Naive thymus-derived CD4-positive, alpha-beta T cell (primary cell): ENCODE measurements around the gene NKAIN1. TPM values are rescaled to one million over a fixed set of nuclear protein-coding genes. Genes with fewer than 3 reads are reported as not detected.
"Not testable (repeated sequence)": the region's sequence is repeated elsewhere in the genome, so short reads cannot be mapped to it uniquely, and the experiment has no call there.

Source experiments
- ATAC-seq: fragments of 150-1000 bp; cut with Tn5 transposase; 2 replicates; pipeline ENCODE4 v1.10.0; 2021; ENCODE audit warnings: mild to moderate bottlenecking, moderate library complexity
- CTCF ChIA-PET: fragments of 350-600 bp; sonication (Branson Sonifier 250); formaldehyde crosslinking; loops from one replicate; lab custom pipeline; 2021; ENCODE audit warnings: antibody characterized with exemption; lab: Charles Lee
- POLR2A ChIA-PET: fragments of 350-600 bp; sonication (Branson Sonifier 250); formaldehyde crosslinking; loops from one replicate; lab custom pipeline; 2021; ENCODE audit warnings: antibody characterized with exemption, inconsistent platforms; lab: Charles Lee
- DNase-seq, 9 donors: peaks; one replicate each; pipeline versions ENCODE4 v3.0.0 to v3.0.0-alpha.2; 2020 to 2022; ENCODE audit warnings: mixed read lengths in 1 of 9
- H3K27ac ChIP-seq: one replicate; pipeline ENCODE4 v1.7.0; 2013; ENCODE audit warnings: mild to moderate bottlenecking, low read depth, low read length, moderate library complexity
- H3K27me3 ChIP-seq, 2 donors: one replicate each; pipeline ENCODE4 v1.7.0; 2013; ENCODE audit warnings: low read length in 2 of 2, mild to moderate bottlenecking in 2 of 2, moderate library complexity in 2 of 2; ENCODE audit not compliant: control insufficient read depth in 2 of 2, insufficient read depth in 2 of 2
- H3K36me3 ChIP-seq, 3 experiments: 1 replicate in 2 of 3; 2 replicates in 1 of 3; pipeline ENCODE4 v1.7.0; 2013; ENCODE audit warnings: low read length in 3 of 3, mild to moderate bottlenecking in 3 of 3, moderate library complexity in 1 of 3; ENCODE audit not compliant: insufficient read depth in 3 of 3, control insufficient read depth in 2 of 3
- H3K4me1 ChIP-seq, 2 donors: one replicate each; pipeline ENCODE4 v1.7.0; 2013; ENCODE audit warnings: low read length in 2 of 2, mild to moderate bottlenecking in 2 of 2, moderate library complexity in 1 of 2; ENCODE audit not compliant: control insufficient read depth in 2 of 2, insufficient read depth in 2 of 2
- H3K4me3 ChIP-seq: 2 replicates; pipeline ENCODE4 v1.7.0; 2013; ENCODE audit warnings: mild to moderate bottlenecking, low read length
- H3K9me3 ChIP-seq, 3 experiments: 1 replicate in 2 of 3; 2 replicates in 1 of 3; pipeline ENCODE4 v1.7.0; 2013; ENCODE audit warnings: low read length in 3 of 3; ENCODE audit not compliant: control insufficient read depth in 2 of 3
- H3K27ac Mint-ChIP-seq, 9 donors: one replicate each; pipeline ENCODE4 v1.8.0; 2020 to 2022; ENCODE audit warnings: mixed read lengths in 9 of 9, mild to moderate bottlenecking in 8 of 9, moderate library complexity in 5 of 9, inconsistent platforms in 2 of 9
- H3K27me3 Mint-ChIP-seq, 5 donors: one replicate each; pipeline ENCODE4 v1.8.0; 2021 to 2022; ENCODE audit warnings: mixed read lengths in 5 of 5, mild to moderate bottlenecking in 1 of 5
- H3K36me3 Mint-ChIP-seq, 5 donors: one replicate each; pipeline ENCODE4 v1.8.0; 2020 to 2022; ENCODE audit warnings: mixed read lengths in 5 of 5, mild to moderate bottlenecking in 3 of 5, inconsistent platforms in 1 of 5
- H3K4me1 Mint-ChIP-seq, 7 donors: one replicate each; pipeline ENCODE4 v1.8.0; 2020 to 2022; ENCODE audit warnings: mixed read lengths in 7 of 7, mild to moderate bottlenecking in 3 of 7, inconsistent platforms in 1 of 7
- H3K4me3 Mint-ChIP-seq, 10 donors: one replicate each; pipeline ENCODE4 v1.8.0; 2020 to 2022; ENCODE audit warnings: mild to moderate bottlenecking in 10 of 10, mixed read lengths in 10 of 10, moderate library complexity in 6 of 10, inconsistent platforms in 2 of 10
- H3K9me3 Mint-ChIP-seq, 11 donors: one replicate each; pipeline ENCODE4 v1.8.0; 2020 to 2022; ENCODE audit warnings: mixed read lengths in 11 of 11, mild to moderate bottlenecking in 4 of 11, inconsistent platforms in 1 of 11, moderate library complexity in 1 of 11
- intact Hi-C, 2 donors: fragments of 100-400 bp; cut with micrococcal nuclease; formaldehyde crosslinking; loops; one replicate each; pipeline ENCODE4 v1.15.1; 2023
- polyA plus RNA-seq, 2 donors: library from polyadenylated mRNA; unstranded; fragments of 300-500 nt; fragmentation: Illumina TruSeq; gene quantifications; one replicate each; pipeline ENCODE4 v1.2.3, GENCODE V29; 2021
- total RNA-seq, 6 experiments: library from RNA in 5 of 6; stranded (reverse) in 5 of 6; gene quantifications; 1 replicate in 5 of 6; 2 replicates in 1 of 6; pipeline ENCODE4 v1.2.3 and lab custom pipeline; 2021 to 2026

Gene NKAIN1
- not detected for total RNA-seq
- not detected for polyA plus RNA-seq
- not detected for total RNA-seq (lab: John Stamatoyannopoulos, UW)

DNA sequence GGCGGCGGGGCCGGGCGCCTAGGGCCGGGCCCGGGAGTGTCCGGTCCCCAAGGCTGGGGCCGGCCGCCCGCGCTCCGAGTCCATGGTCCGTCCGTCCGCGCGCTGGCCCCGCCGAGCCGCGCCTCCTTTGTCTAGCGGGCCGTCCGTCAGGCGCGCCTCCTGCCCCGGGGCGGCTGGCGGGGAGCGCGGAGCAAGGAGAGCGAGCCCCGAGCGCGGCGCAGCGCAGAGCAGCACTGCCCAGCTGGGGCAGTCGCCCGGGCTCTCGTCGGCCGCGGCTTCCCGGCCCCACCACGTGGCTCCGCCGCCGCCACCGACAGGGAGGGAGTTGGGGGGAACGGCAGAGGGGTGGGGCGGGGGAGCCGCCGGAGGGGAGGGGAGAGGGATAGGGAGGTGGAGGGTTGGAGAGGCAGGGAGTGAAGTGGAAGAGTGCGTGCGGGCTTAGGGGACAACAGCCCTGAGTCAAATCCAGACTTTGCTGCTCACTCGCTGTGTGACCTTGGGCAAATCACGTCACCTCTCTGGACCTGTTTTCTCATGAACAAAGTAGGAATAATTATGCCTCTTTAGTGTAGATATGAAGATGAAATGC lies at the start of gene NKAIN1:
NKAIN1 (minus strand) TSS at position 235 of the 589 bp plus-strand sequence. CDS start 340 bp downstream, outside the sequence.
- Mint-ChIP-seq H3K9me3 (peaks cover 0 to 2% (median 0%) of the 10 kb centered on the region in 11 donors), H3K27ac (no peak within 1 kb of the TSS), H3K27me3 (peaks cover 49 to 58% (median 52%) of the 10 kb centered on the region in 5 donors), H3K36me3 (peaks cover 0 to 4% (median 0%) of the 10 kb centered on the region in 5 donors), H3K4me3 (peak within 1 kb of the TSS in 9 of 10 donors; percentile 32 to 80 (median 68)), H3K4me1 (peaks cover 13 to 20% (median 16%) of the 10 kb centered on the region in 7 donors)
- Histone ChIP-seq H3K27ac (no peak within 1 kb of the TSS), H3K27me3 (no peaks in the 10 kb centered on the region), H3K4me3 (no peak within 1 kb of the TSS), H3K9me3 (no peaks in the 10 kb centered on the region), H3K36me3 (no peaks in the 10 kb centered on the region), H3K4me1 (no peaks in the 10 kb centered on the region)
- ChIA-PET CTCF (no interaction called here), POLR2A (no interaction called here)
- intact Hi-C loops: no loop called here
- ATAC-seq (no peak), DNase-seq (no peak)

DNA sequence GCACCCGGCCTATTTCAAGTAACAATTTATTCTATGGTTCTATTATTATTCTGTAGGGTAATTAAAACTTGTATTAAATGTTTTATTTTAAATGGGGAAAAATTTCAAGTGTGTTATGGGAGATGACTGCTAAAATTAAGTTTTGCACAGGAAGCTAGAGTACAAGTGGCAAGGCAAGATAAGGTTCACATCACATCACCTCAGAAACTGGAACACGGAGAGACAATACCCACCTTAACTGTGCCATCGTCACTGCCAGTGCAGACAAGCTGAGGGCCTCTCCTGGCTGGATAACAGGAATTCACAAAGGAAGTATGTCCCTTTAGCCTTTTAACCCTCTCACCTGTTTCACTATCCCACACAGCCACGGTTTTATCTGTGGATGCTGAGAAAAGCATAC lies 49.3 kb upstream of the NKAIN1 start:
- intact Hi-C loops: no loop called here
- no peaks in the 10 kb centered on the region for H3K9me3 ChIP-seq
- no peak overlapping the region for H3K27ac ChIP-seq
- peaks cover 16 to 79% (median 35%) of the 10 kb centered on the region in 3 experiments for H3K36me3 ChIP-seq
- Mint-ChIP-seq H3K27me3 (no peaks in the 10 kb centered on the region), H3K27ac (no peak overlapping the region), H3K4me1 (peaks cover 4 to 25% (median 14%) of the 10 kb centered on the region in 7 donors), H3K4me3 (no peak overlapping the region), H3K36me3 (peaks cover 6 to 63% (median 31%) of the 10 kb centered on the region in 5 donors), H3K9me3 (no peaks in the 10 kb centered on the region)
- DNase-seq: no peak
- H3K27me3 ChIP-seq: no peaks in the 10 kb centered on the region
- no peak overlapping the region for H3K4me3 ChIP-seq
- H3K4me1 ChIP-seq: no peaks in the 10 kb centered on the region
- CTCF ChIA-PET: interaction anchor here (1.1 kb wide), 1 partner anchor 11 kb away, joined by 3 read pairs; no protein-coding TSS in a partner anchor
- POLR2A ChIA-PET: no interaction called here
- ATAC-seq: no peak

DNA sequence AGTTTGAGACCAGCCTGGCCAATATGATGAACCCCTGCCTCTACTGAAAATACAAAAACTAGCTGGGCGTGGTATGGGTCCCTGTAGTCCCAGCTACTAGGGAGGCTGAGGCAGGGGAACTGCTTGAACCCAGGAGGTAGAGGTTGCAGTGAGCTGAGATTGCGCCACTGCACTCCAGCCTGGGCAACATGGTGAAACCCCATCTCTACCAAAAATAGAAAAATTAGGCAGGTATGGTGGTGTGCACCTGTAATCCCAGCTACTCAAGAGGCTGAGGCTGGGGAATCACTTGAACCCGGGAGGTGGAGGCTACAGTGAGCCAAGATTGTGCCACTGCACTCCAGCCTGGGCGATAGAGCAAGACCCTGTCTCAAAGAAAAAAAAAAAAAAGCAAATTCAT lies 48.1 kb upstream of the NKAIN1 start:
- peaks cover 16 to 84% (median 33%) of the 10 kb centered on the region in 3 experiments for H3K36me3 ChIP-seq
- H3K27ac ChIP-seq, H3K9me3 Mint-ChIP-seq, CTCF ChIA-PET, DNase-seq, H3K27me3 ChIP-seq, H3K4me3 ChIP-seq, H3K9me3 ChIP-seq, POLR2A ChIA-PET, H3K4me3 Mint-ChIP-seq, H3K27ac Mint-ChIP-seq, ATAC-seq, H3K4me1 ChIP-seq, intact Hi-C loops, H3K27me3 Mint-ChIP-seq: not testable (repeated sequence)
- Mint-ChIP-seq H3K36me3 (peaks cover 10 to 57% (median 23%) of the 10 kb centered on the region in 5 donors), H3K4me1 (peaks cover 2 to 17% (median 7%) of the 10 kb centered on the region in 7 donors)

DNA sequence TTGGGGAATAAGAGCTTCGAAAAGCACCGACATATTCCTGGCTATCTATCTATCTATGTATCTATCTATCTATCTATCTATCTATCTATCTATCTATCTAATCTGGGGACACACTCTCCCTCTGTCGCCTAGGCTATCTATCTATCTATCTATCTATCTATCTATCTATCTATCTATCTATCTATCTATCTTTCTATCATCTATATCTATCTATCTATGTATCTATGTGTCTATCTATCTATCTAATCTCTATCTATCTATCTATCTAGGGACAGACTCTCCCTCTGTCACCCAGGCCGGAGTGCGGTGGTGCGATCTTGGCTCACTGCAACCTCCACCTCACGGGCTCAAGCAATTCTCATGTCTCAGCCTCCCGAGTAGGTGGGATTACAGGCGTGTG lies 42.7 kb upstream of the NKAIN1 start:
- peaks cover 0 to 80% (median 17%) of the 10 kb centered on the region in 3 experiments for H3K36me3 ChIP-seq
- DNase-seq, H3K4me3 Mint-ChIP-seq, ATAC-seq, H3K4me3 ChIP-seq, H3K9me3 Mint-ChIP-seq, H3K9me3 ChIP-seq, H3K27ac Mint-ChIP-seq, H3K27me3 Mint-ChIP-seq, POLR2A ChIA-PET, H3K27me3 ChIP-seq, H3K27ac ChIP-seq, intact Hi-C loops, CTCF ChIA-PET, H3K4me1 ChIP-seq: not testable (repeated sequence)
- H3K4me1 Mint-ChIP-seq: peaks cover 4 to 22% (median 8%) of the 10 kb centered on the region in 7 donors
- peaks cover 18 to 55% (median 28%) of the 10 kb centered on the region in 5 donors for H3K36me3 Mint-ChIP-seq

DNA sequence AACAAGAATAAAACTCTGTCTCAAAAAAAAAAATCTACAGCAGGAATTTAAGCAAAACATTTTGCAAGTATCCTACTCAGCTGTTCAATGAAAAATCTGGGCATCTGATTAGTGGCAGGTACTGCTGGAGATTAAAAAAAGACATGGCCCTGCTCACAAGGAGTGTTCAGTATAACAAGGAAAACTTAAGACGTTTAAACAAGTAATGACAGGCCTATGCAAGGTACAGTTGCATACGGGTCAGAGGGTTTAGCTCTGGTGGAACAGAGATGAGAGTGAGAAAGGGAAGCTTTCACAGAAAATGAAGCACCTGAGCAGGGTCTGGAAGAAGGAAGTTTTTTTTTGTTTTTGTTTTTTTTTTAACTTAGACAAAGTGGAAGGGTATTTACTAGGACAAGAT lies 33.9 kb upstream of the NKAIN1 start:
- DNase-seq (no peak), ATAC-seq (no peak)
- Mint-ChIP-seq H3K36me3 (peaks cover 19 to 55% (median 25%) of the 10 kb centered on the region in 5 donors), H3K27ac (peak overlapping the region in 3 of 9 donors; percentile 10 to 72 (median 45)), H3K4me3 (no peak overlapping the region), H3K9me3 (no peaks in the 10 kb centered on the region), H3K27me3 (no peaks in the 10 kb centered on the region), H3K4me1 (peaks cover 2 to 15% (median 6%) of the 10 kb centered on the region in 7 donors)
- Histone ChIP-seq H3K4me1 (no peaks in the 10 kb centered on the region), H3K4me3 (no peak overlapping the region), H3K9me3 (no peaks in the 10 kb centered on the region), H3K27ac (no peak overlapping the region), H3K27me3 (no peaks in the 10 kb centered on the region), H3K36me3 (peaks cover 7 to 82% (median 33%) of the 10 kb centered on the region in 3 experiments)
- intact Hi-C loops: loop anchor here in 1 of 2 donors (5.0 kb wide), 1 partner anchor 44 kb away; no protein-coding TSS in a partner anchor
- ChIA-PET CTCF (no interaction called here), POLR2A (no interaction called here)

DNA sequence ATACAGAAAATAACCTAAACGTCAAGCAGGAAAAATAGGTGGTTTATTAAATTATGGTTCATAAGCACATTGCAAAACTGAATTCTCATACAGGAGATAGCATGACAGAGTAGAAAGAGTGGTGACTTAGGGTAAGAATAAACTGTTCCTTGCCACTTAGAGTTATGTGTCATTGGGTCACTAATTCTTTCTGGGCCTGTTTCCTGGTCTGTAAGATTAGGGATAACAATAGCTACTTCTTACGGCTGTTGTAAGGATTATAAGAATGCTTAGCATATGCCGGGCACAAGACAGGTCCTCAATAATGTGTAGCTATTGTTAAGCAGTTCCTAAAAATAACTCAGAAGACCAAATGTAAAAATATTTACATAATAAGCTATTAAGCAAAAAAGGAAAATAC lies 32.7 kb upstream of the NKAIN1 start:
- no peak for ATAC-seq
- CTCF ChIA-PET: no interaction called here

More for the DNA sequence above, 32.7 kb upstream of the NKAIN1 start:
- Mint-ChIP-seq H3K4me3 (no peak overlapping the region), H3K27me3 (no peaks in the 10 kb centered on the region), H3K9me3 (no peaks in the 10 kb centered on the region), H3K27ac (no peak overlapping the region), H3K4me1 (peaks cover 0 to 9% (median 4%) of the 10 kb centered on the region in 7 donors), H3K36me3 (peaks cover 16 to 54% (median 25%) of the 10 kb centered on the region in 5 donors)
- intact Hi-C loops: loop anchor here in 1 of 2 donors (5.0 kb wide), 1 partner anchor 45 kb away; no protein-coding TSS in a partner anchor
- no peak overlapping the region for H3K27ac ChIP-seq
- H3K36me3 ChIP-seq: peaks cover 12 to 85% (median 29%) of the 10 kb centered on the region in 3 experiments
- H3K4me1 ChIP-seq: no peaks in the 10 kb centered on the region
- no peak for DNase-seq
- no peaks in the 10 kb centered on the region for H3K27me3 ChIP-seq
- H3K4me3 ChIP-seq: no peak overlapping the region
- POLR2A ChIA-PET: interaction anchor here (0.6 kb wide), 1 partner anchor 26 kb away, joined by 3 read pairs; no protein-coding TSS in a partner anchor
- H3K9me3 ChIP-seq: no peaks in the 10 kb centered on the region
